NOMO-1 treated with dmso at 0.1 percent for 144 hours (cell line): ENCODE data around the gene FHOD3.
"Not testable (repeated sequence)": the region's sequence is repeated elsewhere in the genome, so short reads cannot be mapped to it uniquely, and the experiment has no call there.

Experiments
- DNase-seq: peaks from one replicate; lab custom pipeline; 2025; ENCODE audit not compliant: unreplicated experiment; lab: John Stamatoyannopoulos, UW

FHOD3 gene

GRCh38 chr18:36535202-36535935 is 237.9 kb downstream of the FHOD3 start:
- no peak for DNase-seq

DNA sequence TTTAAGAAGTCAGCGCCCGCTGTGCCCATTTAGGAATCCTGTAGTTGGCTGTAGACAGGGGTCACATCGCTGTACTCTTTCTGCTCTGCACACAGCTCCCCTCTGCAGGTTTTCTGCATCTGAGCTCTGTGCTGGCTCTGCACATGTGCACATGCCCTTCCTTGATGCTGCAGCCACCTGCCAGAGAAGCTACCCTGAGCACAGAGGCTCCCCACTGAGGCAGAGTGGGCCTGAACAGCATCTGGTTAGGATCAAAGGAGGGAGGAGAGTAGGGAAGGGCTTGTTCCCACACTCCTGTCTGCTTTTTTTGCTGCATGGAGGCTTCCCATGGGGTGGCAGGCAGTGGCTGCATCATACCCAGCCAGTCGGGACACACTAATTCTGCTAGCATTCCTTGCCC is 238.9 kb downstream of the FHOD3 start:
- no peak for DNase-seq

DNA sequence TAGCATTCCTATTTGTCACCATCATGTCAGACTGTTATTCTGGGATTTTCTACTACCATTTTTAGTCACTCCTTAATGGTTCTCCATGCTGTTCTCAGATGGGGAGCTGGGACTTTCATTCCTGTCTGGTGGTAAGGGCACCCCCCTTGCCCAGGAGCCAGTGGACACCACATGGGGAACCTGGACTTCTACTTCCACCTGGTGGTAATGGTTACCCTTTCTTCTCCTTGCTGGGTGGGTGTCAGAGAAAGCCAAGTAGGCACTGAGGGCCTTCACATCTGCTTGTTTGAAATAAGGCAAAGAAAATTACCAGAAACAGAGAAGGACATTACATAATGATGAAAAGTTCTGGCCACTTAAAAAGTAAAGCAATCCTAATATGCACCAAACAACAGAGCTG is 239.8 kb downstream of the FHOD3 start:
- DNase-seq = no peak

GRCh38 chr18:36539674-36540231 is 242.2 kb downstream of the FHOD3 start:
- DNase-seq = no peak

DNA sequence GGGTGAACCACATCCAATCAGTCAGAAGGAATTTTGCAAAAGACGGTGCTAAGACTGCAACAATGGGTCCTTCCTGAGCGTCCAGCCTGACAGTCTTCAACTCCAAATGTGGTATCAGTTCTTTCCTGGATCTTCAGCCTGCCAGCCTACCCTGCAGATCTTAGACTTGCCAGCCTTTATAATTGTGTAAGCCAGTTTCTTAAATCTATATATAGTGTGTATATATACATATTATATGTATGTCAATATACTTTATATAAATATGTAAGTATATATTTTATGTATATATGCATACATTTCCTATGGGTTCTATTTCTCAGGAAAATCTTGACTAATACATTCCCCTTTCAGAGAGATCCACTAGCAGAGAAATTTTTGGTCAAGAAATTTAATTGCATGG is 245.5 kb downstream of the FHOD3 start:
- DNase-seq = no peak

DNA sequence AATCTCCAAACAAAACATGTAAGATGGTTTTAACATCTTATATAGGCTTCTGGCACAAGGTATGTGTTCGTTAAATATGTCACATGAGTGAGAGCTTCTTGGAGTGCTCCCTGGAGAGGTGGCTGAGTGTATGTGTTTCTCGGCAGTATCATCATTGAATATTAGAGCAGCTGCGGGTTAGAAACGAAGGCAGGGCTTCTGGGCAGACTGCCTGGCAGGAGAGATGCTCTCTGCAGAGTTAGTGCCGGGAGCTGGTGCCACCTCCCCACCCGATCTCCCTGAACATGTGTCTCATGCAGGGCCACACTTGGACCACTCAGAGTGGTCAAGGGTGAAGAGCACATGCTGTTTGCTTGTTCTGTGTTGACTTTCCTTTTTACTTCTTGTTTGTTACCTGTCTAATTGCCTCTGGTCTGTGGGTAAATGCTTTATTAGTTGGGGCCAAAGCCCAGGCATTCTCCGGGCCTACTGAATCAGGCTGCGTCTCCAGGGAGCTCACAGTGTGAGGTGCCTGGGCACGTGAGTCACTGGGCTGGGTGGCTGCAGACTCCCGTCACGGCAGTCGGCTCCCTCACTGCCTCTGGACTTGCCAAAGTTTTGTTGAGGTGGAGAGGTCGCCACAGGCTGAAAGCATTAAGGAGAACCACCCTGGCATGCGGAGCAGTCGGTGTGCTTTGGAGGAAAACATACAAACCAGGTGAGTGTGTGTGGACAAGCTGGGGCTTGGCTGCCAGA is 246.6 kb downstream of the FHOD3 start:
- no peak for DNase-seq

DNA sequence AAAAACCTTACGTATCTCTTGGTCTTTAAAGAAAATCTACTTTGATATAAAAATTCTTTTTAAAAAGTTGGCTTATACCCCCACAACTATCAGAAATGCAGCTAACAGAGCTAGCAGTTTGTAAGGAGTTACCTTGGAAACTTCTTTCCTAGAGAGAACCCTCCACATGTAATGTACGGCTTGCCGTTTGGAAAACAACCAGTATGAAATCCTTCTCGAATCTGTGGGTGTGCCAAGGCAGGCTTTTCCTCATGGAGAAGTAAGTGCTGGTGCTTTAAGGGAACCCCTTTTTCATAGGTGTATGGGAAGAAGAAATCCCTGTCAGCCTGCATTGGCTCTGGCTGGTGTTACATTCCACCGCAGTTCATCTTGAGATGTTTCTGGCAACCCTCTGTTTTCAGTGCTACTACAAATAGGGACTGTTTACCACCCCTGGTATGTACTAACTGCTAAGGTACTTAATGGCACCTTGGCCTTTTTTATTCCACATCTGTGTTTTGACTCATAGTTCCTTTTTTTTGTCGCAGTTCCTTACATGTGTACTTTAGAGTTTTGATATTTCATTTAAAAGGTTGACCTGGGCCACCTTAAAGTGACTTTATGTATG is 248.4 kb downstream of the FHOD3 start:
- DNase-seq = no peak

DNA sequence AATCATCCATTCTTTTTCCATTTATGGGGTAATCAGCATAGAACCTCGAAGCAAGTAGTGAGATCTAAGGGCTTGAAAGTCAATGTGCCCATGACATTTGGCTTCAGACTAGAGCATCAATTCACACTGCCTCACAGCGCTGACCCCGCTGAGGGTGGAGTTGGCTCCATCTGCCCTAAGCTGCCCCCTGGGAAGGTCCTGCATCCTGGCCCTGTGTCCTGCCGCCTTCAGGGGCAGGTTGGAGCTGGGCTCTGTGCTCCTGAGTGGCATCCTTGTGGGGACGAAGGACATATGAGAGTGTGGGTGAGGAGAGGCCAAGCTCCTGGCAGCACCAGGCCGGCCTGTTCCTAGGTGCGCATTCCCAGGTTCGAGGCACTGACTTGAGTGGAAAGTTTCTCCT is 249.4 kb downstream of the FHOD3 start:
- no peak for DNase-seq

GRCh38 chr18:36547544-36547943 is 250.0 kb downstream of the FHOD3 start:
- DNase-seq = no peak

DNA sequence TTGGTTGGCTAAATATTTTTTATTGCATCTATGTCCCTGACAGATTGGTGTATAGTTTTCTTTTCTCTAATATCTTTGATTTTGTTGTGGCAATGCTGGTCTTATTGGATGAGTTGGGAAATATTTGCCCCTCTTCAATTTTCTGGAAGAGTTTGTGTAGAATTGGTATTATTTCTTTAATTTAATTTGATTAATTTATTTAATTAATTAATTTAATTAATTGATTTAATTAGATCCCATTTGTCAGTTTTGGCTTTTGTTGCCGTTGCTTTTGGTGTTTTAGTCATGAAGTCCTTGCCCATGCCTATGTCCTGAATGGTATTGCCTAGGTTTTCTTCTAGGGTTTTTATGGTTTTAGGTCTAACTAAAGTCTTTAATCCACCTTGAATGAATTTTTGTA is 253.8 kb downstream of the FHOD3 start:
- not testable (repeated sequence) for DNase-seq

- no peak for DNase-seq
Measured at GRCh38 chr18:36558234-36558633, 260.7 kb downstream of the FHOD3 start.

DNA sequence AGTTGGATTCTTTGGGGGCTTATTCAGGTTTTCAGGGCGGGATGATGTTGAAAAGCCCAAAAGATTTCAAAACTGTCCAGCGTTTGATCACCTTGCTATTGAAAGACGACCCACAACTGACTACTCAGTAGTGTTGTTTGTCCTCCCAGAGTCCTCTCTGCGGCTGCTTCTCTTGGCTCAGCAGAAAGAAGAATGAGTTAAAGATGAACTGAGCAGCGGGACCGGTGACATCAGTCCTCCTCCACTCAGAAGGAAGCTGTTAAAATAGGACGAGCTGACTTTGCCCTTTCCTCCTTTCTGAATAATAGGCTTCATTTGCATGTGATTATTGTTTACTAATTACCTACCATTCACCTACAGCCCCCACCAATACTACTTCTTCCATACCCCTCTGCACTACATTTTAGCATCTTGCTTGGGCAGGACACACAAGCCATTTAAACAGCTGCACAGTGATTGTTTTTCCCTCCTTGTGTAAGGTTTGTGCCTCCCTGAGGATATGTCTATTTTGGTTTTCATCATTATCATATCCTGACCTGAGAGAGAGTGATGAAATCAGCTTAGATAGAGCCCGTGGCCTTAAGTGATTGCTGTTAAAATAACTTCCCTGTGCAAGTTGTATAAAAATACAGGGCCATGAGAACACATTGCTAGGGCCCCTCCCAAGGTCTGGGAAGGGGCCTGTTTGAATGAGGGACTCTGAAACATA is 261.8 kb downstream of the FHOD3 start:
- DNase-seq = no peak

- no peak for DNase-seq
Measured at GRCh38 chr18:36560187-36560586, 262.7 kb downstream of the FHOD3 start.

DNA sequence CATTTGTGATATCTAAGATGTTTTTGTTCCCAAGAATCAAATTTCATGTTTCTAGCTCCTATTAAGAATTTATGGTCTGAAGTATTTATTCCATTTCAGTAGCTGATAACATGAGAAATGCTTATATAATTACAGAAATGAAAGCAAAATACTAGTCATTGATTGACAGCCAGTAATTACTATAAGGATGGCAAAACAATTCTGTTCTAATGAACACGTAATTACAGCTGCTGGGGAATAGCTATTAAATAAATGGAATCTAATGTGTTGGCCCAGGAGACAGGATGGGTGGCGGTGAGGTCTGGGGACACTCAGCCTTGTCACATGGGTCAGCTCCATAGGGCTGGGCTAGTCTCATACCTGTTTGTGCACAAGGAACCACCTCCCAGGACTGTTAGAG is 263.5 kb downstream of the FHOD3 start:
- no peak for DNase-seq

- no peak for DNase-seq
Measured at GRCh38 chr18:36564841-36565240, 267.3 kb downstream of the FHOD3 start.

GRCh38 chr18:36567800-36568199 is 270.3 kb downstream of the FHOD3 start:
- no peak for DNase-seq

DNA sequence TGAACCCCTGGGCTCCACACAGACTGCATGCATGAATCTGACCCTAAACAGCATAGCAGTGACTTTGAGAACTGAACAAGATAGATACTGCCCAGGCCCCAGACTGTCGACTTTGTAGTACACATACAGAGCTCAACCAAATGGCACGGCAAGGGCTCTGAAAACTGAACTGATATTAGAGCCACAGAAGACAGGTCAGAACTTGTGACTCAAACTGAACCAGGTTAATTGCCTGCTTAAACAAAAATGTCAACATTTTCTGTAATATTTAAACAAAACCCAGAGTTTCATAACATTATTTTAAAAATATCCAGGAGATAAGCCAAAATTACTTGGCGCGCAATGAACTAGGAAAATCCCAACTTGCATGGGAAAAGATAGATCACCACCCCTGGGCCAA is 271.0 kb downstream of the FHOD3 start:
- DNase-seq = no peak

- DNase-seq = peak; percentile 12
Measured at GRCh38 chr18:36572135-36572856, 274.8 kb downstream of the FHOD3 start.

DNA sequence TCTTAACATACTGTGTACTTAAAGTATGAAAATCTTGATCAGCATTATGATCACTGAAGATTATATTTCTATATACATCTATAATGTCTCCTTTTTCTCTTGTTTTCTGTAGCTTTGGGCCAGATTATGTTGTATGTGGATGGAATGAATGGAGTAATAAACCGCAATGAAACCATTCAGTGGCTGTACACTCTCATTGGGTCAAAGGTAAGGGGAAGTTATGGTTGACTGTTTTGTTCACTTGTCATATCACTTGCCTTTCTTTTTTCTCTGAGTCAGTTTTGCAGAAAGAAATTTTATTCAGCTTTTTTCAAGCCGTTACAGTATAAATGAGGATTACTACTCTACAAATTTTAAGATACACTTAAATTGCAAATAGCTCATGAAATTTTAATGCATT is 278.8 kb downstream of the FHOD3 start:
- DNase-seq = no peak

GRCh38 chr18:36578871-36579710 is 281.6 kb downstream of the FHOD3 start:
- no peak for DNase-seq
